HCT116 (cell line): Measurements from ENCODE around the gene BEND4. TPM values are rescaled to one million over a fixed set of nuclear protein-coding genes. Genes with fewer than 3 reads are reported as not detected.

Experiments
- ATAC-seq: fragments of 200-7000 bp; cut with Tn5 transposase; 2 replicates; pipeline ENCODE4 v1.9.1; 2020; ENCODE audit warnings: mild to moderate bottlenecking, moderate library complexity
- BruUV-seq: library from RNA; stranded (reverse); fragments of 400-500 nt; replicated peaks from 2 replicates; lab custom pipeline; 2021; lab: Mats Ljungman, UMichigan
- CTCF ChIA-PET: fragments of 300-600 bp; sonication (Branson Sonifier 250); formaldehyde crosslinking; loops from one replicate; lab custom pipeline; 2021; ENCODE audit warnings: antibody characterized with exemption; lab: Charles Lee
- POLR2A ChIA-PET: fragments of 300-600, 350-600 bp; sonication (Branson Sonifier 250); formaldehyde crosslinking; loops from one replicate; lab custom pipeline; 2021; ENCODE audit warnings: antibody characterized with exemption; lab: Charles Lee
- RAD21 ChIA-PET, 2 experiments: fragments of 300-600 bp; sonication (Branson Sonifier 250); formaldehyde crosslinking; loops; one replicate each; lab custom pipeline; 2023; ENCODE audit warnings: low total read pairs in 2 of 2; ENCODE audit not compliant: uncharacterized antibody in 2 of 2, unreplicated experiment in 2 of 2, low non-redundant PET in 1 of 2; lab: Charles Lee
- DNase-seq: peaks from one replicate; pipeline ENCODE4 v3.0.0-alpha.2; 2010; ENCODE audit warnings: low read depth, low spot score
- H2AFZ ChIP-seq: fragments of 200-600 bp; shearing (Covaris generic), sonication (generic); 2 replicates; pipeline ENCODE4 v1.6.1; 2017; ENCODE audit warnings: low read depth, mixed run types, mixed read lengths, antibody characterized with exemption, low read length; ENCODE audit not compliant: poor library complexity, severe bottlenecking
- H3K27ac ChIP-seq: 2 replicates; pipeline ENCODE4 v1.5.1; 2012; ENCODE audit warnings: low read depth, low read length
- H3K27me3 ChIP-seq: fragments of 200-600 bp; sonication (generic); 2 replicates; pipeline ENCODE4 v1.6.1; 2016; ENCODE audit warnings: mixed run types, low read length, mixed read lengths; ENCODE audit not compliant: insufficient read depth
- H3K36me3 ChIP-seq, 2 experiments: fragments of 200-500 bp in 1 of 2; fragments of 200-600 bp in 1 of 2; sonication (Bioruptor generic) in 1 of 2; sonication (generic) in 1 of 2; 2 replicates each; pipeline versions ENCODE4 v1.5.1 to v1.6.1; 2014 to 2016; ENCODE audit warnings: low read length in 2 of 2, inconsistent platforms in 1 of 2, mixed read lengths in 1 of 2, mixed run types in 1 of 2; ENCODE audit not compliant: insufficient read depth in 2 of 2, control insufficient read depth in 1 of 2
- H3K4me1 ChIP-seq, 2 experiments: fragments of 200-600 bp in 1 of 2; sonication (generic) in 1 of 2; 2 replicates each; pipeline versions ENCODE4 v1.5.1 to v1.6.1; 2012 to 2017; ENCODE audit warnings: low read length in 2 of 2, inconsistent platforms in 1 of 2, mild to moderate bottlenecking in 1 of 2, mixed read lengths in 1 of 2, mixed run types in 1 of 2, moderate library complexity in 1 of 2; ENCODE audit not compliant: insufficient read depth in 2 of 2, control insufficient read depth in 1 of 2
- H3K4me2 ChIP-seq: fragments of 200-600 bp; sonication (generic); 2 replicates; pipeline ENCODE4 v1.6.1; 2017; ENCODE audit warnings: mixed run types, low read length, mixed read lengths
- H3K4me3 ChIP-seq, 2 experiments: fragments of 200-600 bp in 1 of 2; sonication (generic) in 1 of 2; replicated peaks in 1 of 2; 2 replicates each; pipeline ENCODE4 v1.5.1; 2011 to 2016; ENCODE audit warnings: low read length in 2 of 2, control low read depth in 1 of 2, low read depth in 1 of 2, mild to moderate bottlenecking in 1 of 2, mixed read lengths in 1 of 2, mixed run types in 1 of 2
- H3K79me2 ChIP-seq: fragments of 200-600 bp; sonication (generic); 2 replicates; pipeline ENCODE4 v1.6.1; 2017; ENCODE audit warnings: mild to moderate bottlenecking, mixed run types, low read length, moderate library complexity, mixed read lengths; ENCODE audit not compliant: insufficient read depth
- H3K9ac ChIP-seq: fragments of 200-600 bp; sonication (generic); 2 replicates; pipeline ENCODE4 v1.6.1; 2016; ENCODE audit warnings: low read length, mixed read lengths
- H3K9me2 ChIP-seq: fragments of 200-600 bp; sonication (generic), shearing (Covaris generic); 2 replicates; pipeline ENCODE4 v1.6.1; 2017; ENCODE audit warnings: mixed run types, mild to moderate bottlenecking, moderate library complexity; ENCODE audit not compliant: insufficient read depth
- H3K9me3 ChIP-seq, 2 experiments: fragments of 200-500 bp in 1 of 2; fragments of 200-600 bp in 1 of 2; sonication (Bioruptor generic) in 1 of 2; sonication (generic) in 1 of 2; 2 replicates each; pipeline ENCODE4 v1.6.1; 2014 to 2017; ENCODE audit warnings: low read length in 2 of 2, mixed read lengths in 2 of 2, inconsistent platforms in 1 of 2, low read depth in 1 of 2, mild to moderate bottlenecking in 1 of 2, mixed run types in 1 of 2, moderate library complexity in 1 of 2; ENCODE audit not compliant: control insufficient read depth in 1 of 2, insufficient read depth in 1 of 2
- H4K20me1 ChIP-seq: fragments of 200-600 bp; sonication (generic), shearing (Covaris generic); 2 replicates; pipeline ENCODE4 v1.6.1; 2017; ENCODE audit warnings: mixed run types, mild to moderate bottlenecking, moderate library complexity; ENCODE audit not compliant: insufficient read depth
- ATF3 ChIP-seq: IDR thresholded peaks from 2 replicates; pipeline ENCODE4 v1.6.1; 2012
- CBX3 ChIP-seq: IDR thresholded peaks from 2 replicates; pipeline ENCODE4 v1.6.1; 2012; ENCODE audit warnings: low read depth
- EGR1 ChIP-seq: IDR thresholded peaks from 2 replicates; pipeline ENCODE4 v1.6.1; 2012; ENCODE audit warnings: low read depth
- EZH2 ChIP-seq: fragments of 200-600 bp; sonication (generic); IDR thresholded peaks from 2 replicates; pipeline ENCODE4 v1.6.1; 2017; ENCODE audit warnings: antibody characterized with exemption, mixed run types
- EZH2phosphoT487 ChIP-seq: fragments of 200-600 bp; IDR thresholded peaks from 2 replicates; pipeline ENCODE4 v1.6.1; 2018; ENCODE audit warnings: antibody characterized with exemption, borderline replicate concordance
- FOSL1 ChIP-seq: IDR thresholded peaks from 2 replicates; pipeline ENCODE4 v1.6.1; 2012; ENCODE audit warnings: low read depth
- JUND ChIP-seq: IDR thresholded peaks from 2 replicates; pipeline ENCODE4 v1.6.1; 2012
- RAD21 ChIP-seq: IDR thresholded peaks from 2 replicates; pipeline ENCODE4 v1.6.1; 2012; ENCODE audit warnings: low read depth, mild to moderate bottlenecking
- ZBTB33 ChIP-seq: IDR thresholded peaks from 2 replicates; pipeline ENCODE4 v1.6.1; 2011; ENCODE audit warnings: mild to moderate bottlenecking, low read length, moderate library complexity; ENCODE audit not compliant: insufficient replicate concordance; ENCODE audit errors: extremely low read depth
- ZFX ChIP-seq: fragments of 450-650 bp; IDR thresholded peaks from 2 replicates; pipeline ENCODE4 v1.6.1; 2017
- intact Hi-C: fragments of 100-400 bp; cut with micrococcal nuclease; formaldehyde crosslinking; loops from 2 replicates; pipeline ENCODE4 v1.10.0; 2022
- total RNA-seq: library from RNA; stranded (reverse); gene quantifications from one replicate; pipeline ENCODE4 v1.2.1, GENCODE V29; 2021; ENCODE audit not compliant: unreplicated experiment
- TF ChIP-seq, protein P1 (sequence below): IDR thresholded peaks from 2 replicates; pipeline ENCODE4 v1.6.1; 2012; ENCODE audit warnings: low read depth
- TF ChIP-seq, protein P2 (sequence below), 3 experiments: fragments of 200-600 bp in 1 of 3; sonication (generic) in 1 of 3; IDR thresholded peaks in 2 of 3; conservative IDR thresholded peaks in 1 of 3; 2 replicates each; pipeline ENCODE4 v1.5.1; 2012 to 2017; ENCODE audit warnings: low read depth in 2 of 3, low read length in 2 of 3, antibody characterized with exemption in 1 of 3, borderline replicate concordance in 1 of 3, control low read depth in 1 of 3, mild to moderate bottlenecking in 1 of 3, mixed read lengths in 1 of 3, mixed run types in 1 of 3, moderate library complexity in 1 of 3; ENCODE audit not compliant: insufficient read depth in 1 of 3

BEND4 gene
- total RNA-seq, 1 experiment from 2014 or later = 0.05 TPM

GRCh38 chr4:42122237-42122636 is 30.2 kb downstream of the BEND4 start:
- no peak for ATAC-seq

DNA sequence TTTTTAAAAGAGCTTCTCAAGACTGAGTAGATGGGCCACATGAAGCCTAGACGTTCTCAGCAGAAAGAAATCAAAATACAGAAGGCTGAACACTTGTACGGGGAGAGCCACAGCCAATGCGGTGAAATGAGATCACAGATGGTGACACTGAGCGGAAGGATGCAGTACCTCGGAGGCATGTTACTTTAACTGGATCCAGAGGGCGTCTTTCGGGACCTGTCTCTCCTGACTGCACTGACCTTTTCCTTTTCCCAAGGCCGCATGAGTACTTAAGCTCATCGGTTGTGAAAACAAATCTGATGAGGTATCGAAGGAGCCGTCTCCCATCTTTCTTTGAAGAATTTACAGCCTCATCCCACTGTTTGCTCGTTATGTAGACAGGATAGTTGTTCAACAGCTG is 32.6 kb downstream of the BEND4 start:
- H3K79me2 ChIP-seq = no peaks in the 10 kb centered on the region
- no peak overlapping the region for H3K27ac ChIP-seq
- no peak overlapping the region for H3K4me2 ChIP-seq
- no peaks in the 10 kb centered on the region for H3K36me3 ChIP-seq
- H3K27me3 ChIP-seq = peaks cover 44% of the 10 kb centered on the region
- no peak for ATAC-seq
- H3K9me3 ChIP-seq = no peaks in the 10 kb centered on the region
- RAD21 ChIA-PET = no interaction called here
- DNase-seq = no peak
- POLR2A ChIA-PET = no interaction called here
- H3K4me1 ChIP-seq = no peaks in the 10 kb centered on the region
- no peaks in the 10 kb centered on the region for H3K9me2 ChIP-seq
- no peak overlapping the region for H3K4me3 ChIP-seq
- CTCF ChIA-PET = no interaction called here
- no peak overlapping the region for H2AFZ ChIP-seq
- BruUV-seq = no TSS peak
- H4K20me1 ChIP-seq = no peaks in the 10 kb centered on the region
- H3K9ac ChIP-seq = no peak overlapping the region
- intact Hi-C loops = no loop called here
- TF ChIP-seq RAD21 (no peak), ATF3 (no peak), JUND (no peak), FOSL1 (no peak), ZBTB33 (no peak), EGR1 (no peak), CBX3 (no peak), EZH2 (no peak), EZH2phosphoT487 (no peak)
- TF ChIP-seq, protein P1, sequence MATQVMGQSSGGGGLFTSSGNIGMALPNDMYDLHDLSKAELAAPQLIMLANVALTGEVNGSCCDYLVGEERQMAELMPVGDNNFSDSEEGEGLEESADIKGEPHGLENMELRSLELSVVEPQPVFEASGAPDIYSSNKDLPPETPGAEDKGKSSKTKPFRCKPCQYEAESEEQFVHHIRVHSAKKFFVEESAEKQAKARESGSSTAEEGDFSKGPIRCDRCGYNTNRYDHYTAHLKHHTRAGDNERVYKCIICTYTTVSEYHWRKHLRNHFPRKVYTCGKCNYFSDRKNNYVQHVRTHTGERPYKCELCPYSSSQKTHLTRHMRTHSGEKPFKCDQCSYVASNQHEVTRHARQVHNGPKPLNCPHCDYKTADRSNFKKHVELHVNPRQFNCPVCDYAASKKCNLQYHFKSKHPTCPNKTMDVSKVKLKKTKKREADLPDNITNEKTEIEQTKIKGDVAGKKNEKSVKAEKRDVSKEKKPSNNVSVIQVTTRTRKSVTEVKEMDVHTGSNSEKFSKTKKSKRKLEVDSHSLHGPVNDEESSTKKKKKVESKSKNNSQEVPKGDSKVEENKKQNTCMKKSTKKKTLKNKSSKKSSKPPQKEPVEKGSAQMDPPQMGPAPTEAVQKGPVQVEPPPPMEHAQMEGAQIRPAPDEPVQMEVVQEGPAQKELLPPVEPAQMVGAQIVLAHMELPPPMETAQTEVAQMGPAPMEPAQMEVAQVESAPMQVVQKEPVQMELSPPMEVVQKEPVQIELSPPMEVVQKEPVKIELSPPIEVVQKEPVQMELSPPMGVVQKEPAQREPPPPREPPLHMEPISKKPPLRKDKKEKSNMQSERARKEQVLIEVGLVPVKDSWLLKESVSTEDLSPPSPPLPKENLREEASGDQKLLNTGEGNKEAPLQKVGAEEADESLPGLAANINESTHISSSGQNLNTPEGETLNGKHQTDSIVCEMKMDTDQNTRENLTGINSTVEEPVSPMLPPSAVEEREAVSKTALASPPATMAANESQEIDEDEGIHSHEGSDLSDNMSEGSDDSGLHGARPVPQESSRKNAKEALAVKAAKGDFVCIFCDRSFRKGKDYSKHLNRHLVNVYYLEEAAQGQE = no peak

More at GRCh38 chr4:42122237-42122636, 30.2 kb downstream of the BEND4 start:
- H3K27ac ChIP-seq = no peak overlapping the region
- no peak overlapping the region for H3K4me2 ChIP-seq
- ChIA-PET RAD21 (no interaction called here), POLR2A (no interaction called here), CTCF (no interaction called here)
- no peak overlapping the region for H3K9ac ChIP-seq
- no peak overlapping the region for H3K4me3 ChIP-seq
- H4K20me1 ChIP-seq = no peaks in the 10 kb centered on the region
- no peaks in the 10 kb centered on the region for H3K79me2 ChIP-seq
- no TSS peak for BruUV-seq
- intact Hi-C loops = no loop called here
- no peaks in the 10 kb centered on the region for H3K9me3 ChIP-seq
- no peaks in the 10 kb centered on the region for H3K36me3 ChIP-seq
- TF ChIP-seq RAD21 (no peak), EGR1 (no peak), ZFX (no peak)
- TF ChIP-seq, protein P2, sequence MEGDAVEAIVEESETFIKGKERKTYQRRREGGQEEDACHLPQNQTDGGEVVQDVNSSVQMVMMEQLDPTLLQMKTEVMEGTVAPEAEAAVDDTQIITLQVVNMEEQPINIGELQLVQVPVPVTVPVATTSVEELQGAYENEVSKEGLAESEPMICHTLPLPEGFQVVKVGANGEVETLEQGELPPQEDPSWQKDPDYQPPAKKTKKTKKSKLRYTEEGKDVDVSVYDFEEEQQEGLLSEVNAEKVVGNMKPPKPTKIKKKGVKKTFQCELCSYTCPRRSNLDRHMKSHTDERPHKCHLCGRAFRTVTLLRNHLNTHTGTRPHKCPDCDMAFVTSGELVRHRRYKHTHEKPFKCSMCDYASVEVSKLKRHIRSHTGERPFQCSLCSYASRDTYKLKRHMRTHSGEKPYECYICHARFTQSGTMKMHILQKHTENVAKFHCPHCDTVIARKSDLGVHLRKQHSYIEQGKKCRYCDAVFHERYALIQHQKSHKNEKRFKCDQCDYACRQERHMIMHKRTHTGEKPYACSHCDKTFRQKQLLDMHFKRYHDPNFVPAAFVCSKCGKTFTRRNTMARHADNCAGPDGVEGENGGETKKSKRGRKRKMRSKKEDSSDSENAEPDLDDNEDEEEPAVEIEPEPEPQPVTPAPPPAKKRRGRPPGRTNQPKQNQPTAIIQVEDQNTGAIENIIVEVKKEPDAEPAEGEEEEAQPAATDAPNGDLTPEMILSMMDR (IDR thresholded peaks at IDR 0.05 in 2 of 3, conservative IDR thresholded peaks at IDR 0.05 in 1 of 3; ENCODE audit: borderline replicate concordance in 1 of 3, insufficient read depth in 1 of 3, low read depth in 2 of 3, low read length in 2 of 3) = no peak
- H2AFZ ChIP-seq = no peak overlapping the region
- no peaks in the 10 kb centered on the region for H3K4me1 ChIP-seq
- H3K9me2 ChIP-seq = no peaks in the 10 kb centered on the region
- DNase-seq = no peak
- H3K27me3 ChIP-seq = peaks cover 28% of the 10 kb centered on the region
